Kidney epithelial cell (primary cell): ENCODE measurements around the gene IGLL5. TPM values are rescaled to one million over a fixed set of nuclear protein-coding genes. Genes with fewer than 3 reads are reported as not detected.
"Not testable (repeated sequence)": the region's sequence is repeated elsewhere in the genome, so short reads cannot be mapped to it uniquely, and the experiment has no call there.

Experiments used
- DNase-seq: peaks from one replicate; pipeline ENCODE4 v3.0.0-alpha.2; 2010; ENCODE audit warnings: low read depth
- H3K27me3 ChIP-seq: 2 replicates; pipeline ENCODE4 v1.6.0; 2011; ENCODE audit warnings: low read length; ENCODE audit not compliant: control insufficient read depth, insufficient read depth
- H3K36me3 ChIP-seq: 2 replicates; pipeline ENCODE4 v1.5.1; 2011; ENCODE audit warnings: low read length; ENCODE audit not compliant: control insufficient read depth, insufficient read depth
- H3K4me3 ChIP-seq: 2 replicates; pipeline ENCODE4 v1.5.1; 2011; ENCODE audit warnings: low read depth, mild to moderate bottlenecking, control low read depth, low read length
- CTCF ChIP-seq: IDR thresholded peaks from 2 replicates; pipeline ENCODE4 v1.5.1; 2011; ENCODE audit warnings: mild to moderate bottlenecking, moderate library complexity, low read length, control low read depth, inconsistent platforms; ENCODE audit not compliant: insufficient read depth, poor library complexity, severe bottlenecking
- total RNA-seq: library from RNA; depleted of rRNA; stranded (reverse); fragments of >200 nt; gene quantifications from 2 replicates; pipeline ENCODE4 v1.2.3, GENCODE V29; 2015

IGLL5 gene
- total RNA-seq, 1 donor from 2014 or later: not detected

DNA sequence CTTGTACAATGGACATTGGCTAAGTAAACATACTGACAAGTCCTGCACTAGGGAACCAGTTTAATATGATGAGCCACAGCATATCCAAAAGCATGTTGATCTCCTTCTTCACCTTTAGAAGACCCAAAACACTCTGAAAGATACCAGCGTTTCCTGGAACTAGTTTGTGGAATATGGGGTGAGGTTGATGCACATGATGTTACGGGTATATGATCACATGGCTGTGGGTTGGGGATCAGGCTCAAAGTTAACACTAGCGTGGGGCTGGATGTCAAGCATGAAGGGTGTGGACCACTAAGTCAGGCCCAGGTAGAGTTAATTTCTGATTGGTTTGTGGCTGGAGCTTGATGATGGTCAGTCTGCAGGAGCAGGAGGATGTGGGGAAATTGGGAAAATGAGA is 9.0 kb downstream of the IGLL5 start:
- H3K27me3 ChIP-seq: peaks cover under 1% of the 10 kb centered on the region
- TF ChIP-seq CTCF: no peak
- no peaks in the 10 kb centered on the region for H3K36me3 ChIP-seq
- no peak for DNase-seq
- H3K4me3 ChIP-seq: no peak overlapping the region

- peaks cover 5% of the 10 kb centered on the region for H3K27me3 ChIP-seq
These were observed 9.5 kb downstream of the IGLL5 start for GRCh38 chr22:22897091-22897490.

DNA sequence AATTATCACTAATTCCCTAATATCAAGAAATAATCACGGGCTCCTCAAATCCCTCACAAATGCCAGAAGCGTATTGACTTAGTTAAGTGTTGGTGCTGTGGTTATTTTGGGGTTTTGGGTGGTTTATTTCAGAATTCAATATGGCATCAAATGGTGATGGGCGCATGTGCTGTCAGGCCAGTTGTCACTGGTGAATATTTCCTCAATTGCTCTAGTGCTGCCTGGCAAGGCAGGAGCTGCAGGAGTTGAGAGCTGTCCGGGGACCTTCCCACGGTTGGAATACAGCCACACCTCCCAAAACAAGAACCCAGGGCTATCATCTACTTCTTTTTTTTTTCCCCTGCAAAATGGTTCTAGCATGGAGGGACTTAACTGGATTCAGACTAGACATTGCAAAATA is 10.3 kb downstream of the IGLL5 start:
- DNase-seq: no peak
- Histone ChIP-seq H3K36me3 (no peaks in the 10 kb centered on the region), H3K27me3 (peaks cover 8% of the 10 kb centered on the region), H3K4me3 (no peak overlapping the region)
- TF ChIP-seq CTCF: no peak

More at GRCh38 chr22:22897091-22897490, 9.5 kb downstream of the IGLL5 start:
- no peak for TF ChIP-seq CTCF
- Histone ChIP-seq H3K4me3 (no peak overlapping the region), H3K36me3 (no peaks in the 10 kb centered on the region)
- DNase-seq: no peak

DNA sequence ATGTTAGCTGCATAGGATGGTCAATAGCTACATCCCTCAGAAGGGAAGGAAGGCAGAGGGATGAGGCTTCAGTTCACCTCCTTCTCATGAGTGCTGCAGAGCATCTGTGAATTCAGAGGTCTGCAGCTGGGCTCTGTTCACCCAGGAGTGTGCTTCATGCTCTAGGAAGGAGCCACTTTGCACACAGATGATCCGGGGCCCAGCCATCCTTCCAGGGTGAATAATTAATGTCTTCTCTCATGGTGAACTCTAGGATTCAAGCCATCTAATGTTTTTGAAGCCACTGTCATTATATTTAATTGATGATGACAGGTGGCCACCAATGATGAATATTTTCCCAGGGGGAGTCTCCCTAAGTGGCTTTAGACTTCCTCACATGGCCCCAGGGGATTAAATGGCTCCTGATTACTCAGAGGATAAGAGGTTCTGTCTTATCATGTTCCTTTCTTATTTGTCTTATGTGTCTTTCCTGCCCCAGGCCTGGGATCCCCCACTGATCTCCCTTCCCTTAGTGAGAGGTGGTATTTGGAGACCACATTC is 10.9 kb downstream of the IGLL5 start:
- not testable (repeated sequence) for DNase-seq, H3K36me3 ChIP-seq, H3K27me3 ChIP-seq, H3K4me3 ChIP-seq

GRCh38 chr22:22899342-22900080 is 11.9 kb downstream of the IGLL5 start:
- H3K4me3 ChIP-seq, H3K36me3 ChIP-seq, DNase-seq, H3K27me3 ChIP-seq: not testable (repeated sequence)

DNA sequence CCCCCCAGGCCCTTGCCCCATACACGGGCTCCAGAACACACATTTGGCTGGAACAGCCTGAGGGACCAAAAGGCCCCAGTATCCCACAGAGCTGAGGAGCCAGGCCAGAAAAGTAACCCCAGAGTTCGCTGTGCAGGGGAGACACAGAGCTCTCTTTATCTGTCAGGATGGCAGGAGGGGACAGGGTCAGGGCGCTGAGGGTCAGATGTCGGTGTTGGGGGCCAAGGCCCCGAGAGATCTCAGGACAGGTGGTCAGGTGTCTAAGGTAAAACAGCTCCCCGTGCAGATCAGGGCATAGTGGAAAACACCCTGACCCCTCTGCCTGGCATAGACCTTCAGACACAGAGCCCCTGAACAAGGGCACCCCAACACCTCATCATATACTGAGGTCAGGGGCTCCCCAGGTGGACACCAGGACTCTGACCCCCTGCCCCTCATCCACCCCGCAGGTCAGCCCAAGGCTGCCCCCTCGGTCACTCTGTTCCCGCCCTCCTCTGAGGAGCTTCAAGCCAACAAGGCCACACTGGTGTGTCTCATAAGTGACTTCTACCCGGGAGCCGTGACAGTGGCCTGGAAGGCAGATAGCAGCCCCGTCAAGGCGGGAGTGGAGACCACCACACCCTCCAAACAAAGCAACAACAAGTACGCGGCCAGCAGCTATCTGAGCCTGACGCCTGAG is 13.1 kb downstream of the IGLL5 start:
- H3K27me3 ChIP-seq, H3K36me3 ChIP-seq, H3K4me3 ChIP-seq, DNase-seq: not testable (repeated sequence)

- no peak overlapping the region for H3K4me3 ChIP-seq
- TF ChIP-seq CTCF: no peak
These were observed 14.1 kb downstream of the IGLL5 start for GRCh38 chr22:22901578-22902218.

More at GRCh38 chr22:22901578-22902218, 14.1 kb downstream of the IGLL5 start:
- H3K36me3 ChIP-seq: no peaks in the 10 kb centered on the region
- no peak for DNase-seq
- peaks cover 8% of the 10 kb centered on the region for H3K27me3 ChIP-seq
